HEK293 (cell line): ENCODE data around the gene TMEM164.

ENCODE experiments used
- CTCF ChIP-seq: fragments of 450-650 bp; formaldehyde crosslinking; IDR thresholded peaks from 2 replicates; pipeline ENCODE4 v1.5.1; 2016; ENCODE audit warnings: missing biosample characterization, missing genetic modification characterization
- INSM2 ChIP-seq: fragments of 450-650 bp; formaldehyde crosslinking; IDR thresholded peaks from 2 replicates; pipeline ENCODE4 v1.5.1; 2016; ENCODE audit warnings: missing biosample characterization, missing genetic modification characterization
- PRDM4 ChIP-seq: fragments of 450-650 bp; formaldehyde crosslinking; IDR thresholded peaks from 2 replicates; pipeline ENCODE4 v1.5.1; 2017; ENCODE audit warnings: missing biosample characterization, missing genetic modification characterization
- SP7 ChIP-seq: fragments of 450-650 bp; formaldehyde crosslinking; IDR thresholded peaks from 2 replicates; pipeline ENCODE4 v1.5.1; 2016; ENCODE audit warnings: missing biosample characterization, missing genetic modification characterization
- TCF7L2 ChIP-seq: IDR thresholded peaks from 2 replicates; pipeline ENCODE4 v1.6.1; 2011; ENCODE audit warnings: low read depth, mild to moderate bottlenecking, inconsistent platforms, low read length, moderate library complexity, borderline replicate concordance

GRCh38 chrX:110224926-110225617 is 222.2 kb downstream of the TMEM164 start:
- TF ChIP-seq TCF7L2 (no peak), PRDM4 (tag by site-specific recombination) (no peak), CTCF (tag by site-specific recombination) (no peak), SP7 (tag by site-specific recombination) (no peak), INSM2 (tag by site-specific recombination) (no peak)
